ENCODE measurements around the gene ACAA2. TPM values are rescaled to one million over a fixed set of nuclear protein-coding genes. Genes with fewer than 3 reads are reported as not detected.

Gene ACAA2
- total RNA-seq, 1 donor from 2014 or later, result 109 TPM

DNA sequence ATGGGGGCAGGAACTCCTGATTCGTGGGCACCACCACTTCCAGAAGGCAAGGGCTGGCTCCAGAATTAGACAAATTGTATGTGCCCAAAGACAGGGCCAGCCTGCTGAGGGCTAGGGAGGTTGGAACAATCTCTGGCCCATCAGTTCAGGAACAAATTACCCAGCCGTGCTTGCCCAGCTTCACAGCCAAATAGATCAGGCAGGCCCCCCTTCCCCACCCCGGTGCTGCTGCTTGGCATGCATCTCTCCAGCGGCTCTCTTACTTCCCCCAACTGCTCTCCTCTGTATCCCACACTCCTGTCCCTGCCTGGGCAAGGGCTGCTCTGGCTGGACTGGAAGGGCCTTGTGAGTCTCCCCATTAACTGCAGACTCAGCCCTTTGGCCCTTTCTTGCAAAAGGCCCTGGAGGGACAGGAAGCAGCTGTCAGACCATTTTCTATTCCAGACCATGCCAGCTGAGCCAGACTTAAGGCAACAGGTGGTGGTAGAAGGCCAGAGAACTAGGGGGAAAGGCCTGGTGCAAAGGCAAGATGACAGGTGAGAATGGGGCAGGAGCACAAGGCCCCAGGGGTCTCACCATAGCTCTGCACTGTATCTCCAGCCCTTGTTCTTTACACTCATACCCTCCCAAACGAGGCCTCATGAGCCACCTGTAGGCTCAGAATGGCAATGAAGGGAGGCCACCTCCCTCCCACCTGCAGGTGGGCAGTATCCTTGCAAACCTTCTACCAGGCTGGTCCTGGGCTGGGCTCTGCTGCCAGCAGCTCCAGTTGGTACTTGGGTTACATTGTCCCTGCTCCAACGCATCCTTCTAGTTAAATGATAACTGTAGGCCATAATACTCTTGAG is 30.7 kb upstream of the ACAA2 start:
- Mint-ChIP-seq H3K4me1 (ENCODE audit: low read depth, unreplicated experiment) (peaks cover 20% of the 10 kb centered on the region), H3K36me3 (ENCODE audit: unreplicated experiment) (no peaks in the 10 kb centered on the region), H3K4me3 (ENCODE audit: unreplicated experiment) (no peak overlapping the region), H3K9me3 (ENCODE audit: unreplicated experiment) (peaks cover 14% of the 10 kb centered on the region), H3K27me3 (ENCODE audit: unreplicated experiment) (peaks cover 2% of the 10 kb centered on the region), H3K27ac (ENCODE audit: unreplicated experiment) (no peak overlapping the region)
- TF ChIP-seq, protein P1, sequence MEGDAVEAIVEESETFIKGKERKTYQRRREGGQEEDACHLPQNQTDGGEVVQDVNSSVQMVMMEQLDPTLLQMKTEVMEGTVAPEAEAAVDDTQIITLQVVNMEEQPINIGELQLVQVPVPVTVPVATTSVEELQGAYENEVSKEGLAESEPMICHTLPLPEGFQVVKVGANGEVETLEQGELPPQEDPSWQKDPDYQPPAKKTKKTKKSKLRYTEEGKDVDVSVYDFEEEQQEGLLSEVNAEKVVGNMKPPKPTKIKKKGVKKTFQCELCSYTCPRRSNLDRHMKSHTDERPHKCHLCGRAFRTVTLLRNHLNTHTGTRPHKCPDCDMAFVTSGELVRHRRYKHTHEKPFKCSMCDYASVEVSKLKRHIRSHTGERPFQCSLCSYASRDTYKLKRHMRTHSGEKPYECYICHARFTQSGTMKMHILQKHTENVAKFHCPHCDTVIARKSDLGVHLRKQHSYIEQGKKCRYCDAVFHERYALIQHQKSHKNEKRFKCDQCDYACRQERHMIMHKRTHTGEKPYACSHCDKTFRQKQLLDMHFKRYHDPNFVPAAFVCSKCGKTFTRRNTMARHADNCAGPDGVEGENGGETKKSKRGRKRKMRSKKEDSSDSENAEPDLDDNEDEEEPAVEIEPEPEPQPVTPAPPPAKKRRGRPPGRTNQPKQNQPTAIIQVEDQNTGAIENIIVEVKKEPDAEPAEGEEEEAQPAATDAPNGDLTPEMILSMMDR (IDR thresholded peaks at IDR 0.05; ENCODE audit: partially characterized antibody, unreplicated experiment), result no peak
- DNase-seq, result no peak

DNA sequence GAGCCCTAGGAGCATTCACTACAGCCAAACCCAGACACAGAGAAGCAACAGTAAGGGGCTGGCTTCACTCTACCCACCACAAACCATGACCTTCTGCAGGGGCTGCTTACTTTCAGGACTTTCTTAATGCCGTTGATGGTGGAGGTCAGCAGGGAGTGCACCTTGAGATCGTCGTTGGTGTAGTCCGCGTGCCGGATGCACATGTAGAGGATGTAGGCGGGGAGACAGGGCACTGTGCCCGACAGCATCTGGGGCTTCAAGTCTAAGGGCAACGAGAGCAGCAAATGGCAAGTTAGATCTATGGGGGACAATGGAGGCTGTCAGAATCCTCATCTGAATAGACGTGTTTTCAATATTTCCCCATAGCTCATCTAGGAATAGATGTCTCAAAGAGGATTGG is 29.8 kb upstream of the ACAA2 start:
- DNase-seq, result no peak
- H3K36me3 Mint-ChIP-seq (ENCODE audit: unreplicated experiment), result no peaks in the 10 kb centered on the region
- peaks cover 2% of the 10 kb centered on the region for H3K27me3 Mint-ChIP-seq (ENCODE audit: unreplicated experiment)
- H3K4me3 Mint-ChIP-seq (ENCODE audit: unreplicated experiment), result no peak overlapping the region
- H3K27ac Mint-ChIP-seq (ENCODE audit: unreplicated experiment), result no peak overlapping the region
- TF ChIP-seq, protein P1 (IDR thresholded peaks at IDR 0.05; ENCODE audit: partially characterized antibody, unreplicated experiment), result no peak
- peaks cover 14% of the 10 kb centered on the region for H3K9me3 Mint-ChIP-seq (ENCODE audit: unreplicated experiment)
- peaks cover 20% of the 10 kb centered on the region for H3K4me1 Mint-ChIP-seq (ENCODE audit: low read depth, unreplicated experiment)

DNA sequence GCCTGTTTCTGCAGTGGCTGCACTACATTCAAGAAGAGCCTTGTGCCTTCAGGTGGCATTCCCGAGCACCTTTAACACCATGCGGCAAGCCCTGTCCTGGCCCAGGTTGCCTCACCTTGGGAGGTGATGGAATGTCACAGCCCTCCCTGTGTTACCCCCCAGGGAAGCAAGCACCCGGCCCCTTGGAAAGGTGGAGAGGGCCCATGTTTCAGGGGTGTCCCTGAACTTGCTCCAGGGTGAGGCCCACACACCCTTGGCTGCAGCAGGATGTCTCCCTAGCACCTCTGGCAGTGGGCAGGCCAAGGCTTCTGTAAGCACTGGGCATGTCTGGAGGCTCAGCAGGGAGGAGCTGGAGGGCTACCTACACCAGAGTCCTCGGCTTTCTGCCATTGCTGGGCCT is 29.3 kb upstream of the ACAA2 start:
- DNase-seq, result no peak
- H3K4me3 Mint-ChIP-seq (ENCODE audit: unreplicated experiment), result no peak overlapping the region
- H3K9me3 Mint-ChIP-seq (ENCODE audit: unreplicated experiment), result peaks cover 11% of the 10 kb centered on the region
- peaks cover 20% of the 10 kb centered on the region for H3K4me1 Mint-ChIP-seq (ENCODE audit: low read depth, unreplicated experiment)
- H3K27me3 Mint-ChIP-seq (ENCODE audit: unreplicated experiment), result peaks cover 2% of the 10 kb centered on the region
- no peaks in the 10 kb centered on the region for H3K36me3 Mint-ChIP-seq (ENCODE audit: unreplicated experiment)
- TF ChIP-seq, protein P1 (IDR thresholded peaks at IDR 0.05; ENCODE audit: partially characterized antibody, unreplicated experiment), result no peak
- no peak overlapping the region for H3K27ac Mint-ChIP-seq (ENCODE audit: unreplicated experiment)

DNA sequence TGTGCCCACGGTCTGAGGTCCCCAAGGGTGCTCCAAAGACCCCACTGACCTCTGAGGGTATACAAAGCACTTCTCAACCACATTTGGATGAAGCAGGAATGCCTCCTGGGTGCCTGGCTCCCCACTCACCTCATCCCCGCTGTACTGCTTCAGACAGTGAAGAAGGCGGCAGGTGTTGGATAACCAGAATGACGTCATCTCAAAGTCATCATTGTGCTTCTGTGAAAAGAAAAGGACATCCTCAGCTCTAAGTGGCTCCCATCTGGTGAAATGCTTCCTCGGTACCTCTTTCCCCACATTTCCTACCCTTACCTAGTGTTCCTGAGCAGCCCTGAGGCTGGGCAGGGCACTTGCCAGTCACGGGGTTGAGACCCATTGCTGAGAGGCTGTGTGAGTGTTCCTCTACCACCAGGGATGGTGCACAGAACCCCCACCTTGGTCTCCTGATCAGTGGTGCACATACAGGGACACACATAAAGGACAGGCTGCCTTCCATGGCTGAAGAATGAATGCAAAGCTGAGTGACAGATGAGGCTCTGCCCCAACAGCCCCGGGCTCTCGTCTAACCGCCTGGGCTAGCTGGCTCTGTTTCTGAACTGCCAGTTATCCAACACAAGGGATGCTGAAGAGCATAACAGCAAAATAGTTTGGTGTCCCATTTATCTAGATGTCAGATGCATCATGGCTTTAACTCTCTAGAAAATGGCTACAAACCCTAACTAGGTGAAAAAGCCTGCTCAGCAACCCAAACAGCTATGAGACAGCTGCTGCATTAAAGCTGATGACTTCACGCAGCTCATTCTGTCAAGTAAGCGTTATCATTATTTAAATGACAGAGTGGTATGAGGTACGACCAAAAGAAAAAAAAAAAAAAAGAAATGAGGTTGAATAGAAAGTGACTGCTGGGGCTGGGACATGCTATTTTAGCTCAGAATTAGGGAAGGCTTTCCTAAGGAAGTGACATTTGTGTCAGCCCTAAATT is 28.2 kb upstream of the ACAA2 start:
- peaks cover 20% of the 10 kb centered on the region for H3K4me1 Mint-ChIP-seq (ENCODE audit: low read depth, unreplicated experiment)
- no peak overlapping the region for H3K4me3 Mint-ChIP-seq (ENCODE audit: unreplicated experiment)
- no peaks in the 10 kb centered on the region for H3K36me3 Mint-ChIP-seq (ENCODE audit: unreplicated experiment)
- H3K27me3 Mint-ChIP-seq (ENCODE audit: unreplicated experiment), result peaks cover 2% of the 10 kb centered on the region
- DNase-seq, result no peak
- TF ChIP-seq, protein P1 (IDR thresholded peaks at IDR 0.05; ENCODE audit: partially characterized antibody, unreplicated experiment), result no peak
- H3K27ac Mint-ChIP-seq (ENCODE audit: unreplicated experiment), result no peak overlapping the region
- peaks cover 11% of the 10 kb centered on the region for H3K9me3 Mint-ChIP-seq (ENCODE audit: unreplicated experiment)

All from glutamatergic neuron (in vitro differentiated cells).